Parathyroid adenoma (tissue), 2 donors: ENCODE data around the gene CNOT6.

Experiments used
- H2AFZ ChIP-seq: fragments of 300-600 bp; sonication (generic); one replicate; pipeline ENCODE4 v1.7.0; 2017; ENCODE audit warnings: antibody characterized with exemption, mild to moderate bottlenecking
- H3K27ac ChIP-seq: fragments of 300-600 bp; sonication (generic); one replicate; pipeline ENCODE4 v1.7.0; 2017
- H3K27me3 ChIP-seq: fragments of 300-600 bp; sonication (generic); one replicate; pipeline ENCODE4 v1.7.0; 2017; ENCODE audit warnings: low read length; ENCODE audit not compliant: control insufficient read depth, insufficient read depth
- H3K36me3 ChIP-seq: fragments of 300-600 bp; sonication (generic); one replicate; pipeline ENCODE4 v1.7.0; 2017; ENCODE audit warnings: low read length; ENCODE audit not compliant: control insufficient read depth, insufficient read depth
- H3K4me1 ChIP-seq: fragments of 300-600 bp; sonication (generic); one replicate; pipeline ENCODE4 v1.7.0; 2017; ENCODE audit warnings: control low read depth
- H3K4me2 ChIP-seq: fragments of 300-600 bp; sonication (generic); one replicate; pipeline ENCODE4 v1.7.0; 2017; ENCODE audit warnings: low read length
- H3K4me3 ChIP-seq: fragments of 300-600 bp; sonication (generic); one replicate; pipeline ENCODE4 v1.7.0; 2017; ENCODE audit warnings: low read depth, low read length
- H3K79me2 ChIP-seq: fragments of 300-600 bp; sonication (generic); one replicate; pipeline ENCODE4 v1.7.0; 2017; ENCODE audit warnings: control low read depth
- H3K9ac ChIP-seq: fragments of 300-600 bp; sonication (generic); one replicate; pipeline ENCODE4 v1.7.0; 2017; ENCODE audit warnings: mild to moderate bottlenecking
- H3K9me3 ChIP-seq: fragments of 300-600 bp; sonication (generic); one replicate; pipeline ENCODE4 v1.7.0; 2017; ENCODE audit warnings: low read length; ENCODE audit not compliant: control insufficient read depth
- TF ChIP-seq, protein P1 (sequence below): fragments of 300-600 bp; sonication (generic); IDR thresholded peaks from one replicate; pipeline ENCODE4 v1.7.0; 2017; ENCODE audit warnings: antibody characterized with exemption, mild to moderate bottlenecking
- donor health status: primary hyperparathyroidism.

Gene CNOT6

DNA sequence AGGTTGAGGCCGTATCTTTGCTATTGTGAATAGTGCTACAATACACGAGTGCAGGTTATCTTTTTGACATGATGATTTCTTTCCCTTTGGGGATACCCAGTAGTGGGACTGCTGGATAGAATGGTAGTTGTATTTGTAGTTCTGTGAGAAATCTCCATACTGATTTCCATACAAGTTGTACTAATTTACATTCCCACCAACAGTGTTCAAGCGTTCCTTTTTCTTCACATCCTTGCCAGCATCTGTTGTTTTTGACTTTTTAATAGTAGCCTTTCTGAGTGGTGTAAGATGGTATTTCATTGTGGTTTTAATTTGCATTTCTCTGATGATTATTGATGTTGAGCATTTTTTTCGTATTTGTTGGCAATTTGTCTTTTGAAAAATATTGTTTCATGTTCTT is 41.4 kb downstream of the CNOT6 start:
- Histone ChIP-seq H3K4me2 (no peak overlapping the region), H3K9ac (no peak overlapping the region), H3K36me3 (no peaks in the 10 kb centered on the region), H3K27me3 (no peaks in the 10 kb centered on the region), H3K79me2 (peaks cover 16% of the 10 kb centered on the region), H3K4me1 (no peaks in the 10 kb centered on the region), H3K9me3 (no peaks in the 10 kb centered on the region), H3K4me3 (no peak overlapping the region), H3K27ac (no peak overlapping the region), H2AFZ (no peak overlapping the region)
- TF ChIP-seq, protein P1, sequence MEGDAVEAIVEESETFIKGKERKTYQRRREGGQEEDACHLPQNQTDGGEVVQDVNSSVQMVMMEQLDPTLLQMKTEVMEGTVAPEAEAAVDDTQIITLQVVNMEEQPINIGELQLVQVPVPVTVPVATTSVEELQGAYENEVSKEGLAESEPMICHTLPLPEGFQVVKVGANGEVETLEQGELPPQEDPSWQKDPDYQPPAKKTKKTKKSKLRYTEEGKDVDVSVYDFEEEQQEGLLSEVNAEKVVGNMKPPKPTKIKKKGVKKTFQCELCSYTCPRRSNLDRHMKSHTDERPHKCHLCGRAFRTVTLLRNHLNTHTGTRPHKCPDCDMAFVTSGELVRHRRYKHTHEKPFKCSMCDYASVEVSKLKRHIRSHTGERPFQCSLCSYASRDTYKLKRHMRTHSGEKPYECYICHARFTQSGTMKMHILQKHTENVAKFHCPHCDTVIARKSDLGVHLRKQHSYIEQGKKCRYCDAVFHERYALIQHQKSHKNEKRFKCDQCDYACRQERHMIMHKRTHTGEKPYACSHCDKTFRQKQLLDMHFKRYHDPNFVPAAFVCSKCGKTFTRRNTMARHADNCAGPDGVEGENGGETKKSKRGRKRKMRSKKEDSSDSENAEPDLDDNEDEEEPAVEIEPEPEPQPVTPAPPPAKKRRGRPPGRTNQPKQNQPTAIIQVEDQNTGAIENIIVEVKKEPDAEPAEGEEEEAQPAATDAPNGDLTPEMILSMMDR = no peak

DNA sequence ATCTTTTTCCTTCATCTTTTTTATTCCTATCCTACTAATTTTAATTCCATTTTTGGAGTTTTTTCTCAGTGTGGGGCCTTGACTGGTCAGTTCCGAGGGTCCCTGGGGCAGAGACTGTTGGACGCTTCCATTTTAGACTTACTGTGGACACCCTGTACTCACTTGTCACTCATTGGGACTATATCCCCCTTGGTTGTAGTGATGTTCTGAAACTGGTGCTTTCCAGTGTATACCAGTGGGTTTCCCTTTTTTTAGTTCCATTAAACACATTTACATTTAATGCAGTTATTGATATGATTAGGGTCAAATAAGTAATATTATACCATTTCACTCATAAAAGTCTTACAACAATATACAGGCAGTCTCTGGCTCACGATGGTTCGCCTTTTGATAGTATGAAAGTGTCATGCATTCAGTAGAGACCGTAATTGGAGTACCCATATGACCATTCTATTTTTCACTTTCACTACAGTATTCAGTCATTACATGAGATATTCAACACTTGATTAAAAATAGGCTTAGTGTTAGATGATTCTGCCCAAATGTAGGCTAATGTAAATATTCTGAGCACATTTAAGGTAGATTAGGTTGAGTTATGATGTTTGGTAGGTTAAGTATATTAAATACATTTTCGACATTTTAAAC is 46.0 kb downstream of the CNOT6 start:
- no peak overlapping the region for H3K9ac ChIP-seq
- no peaks in the 10 kb centered on the region for H3K27me3 ChIP-seq
- H3K4me3 ChIP-seq = no peak overlapping the region
- no peak overlapping the region for H3K27ac ChIP-seq
- no peak overlapping the region for H2AFZ ChIP-seq
- TF ChIP-seq, protein P1 = no peak
- no peaks in the 10 kb centered on the region for H3K9me3 ChIP-seq
- peaks cover 23% of the 10 kb centered on the region for H3K79me2 ChIP-seq
- H3K36me3 ChIP-seq = no peaks in the 10 kb centered on the region
- H3K4me1 ChIP-seq = no peaks in the 10 kb centered on the region
- no peak overlapping the region for H3K4me2 ChIP-seq

DNA sequence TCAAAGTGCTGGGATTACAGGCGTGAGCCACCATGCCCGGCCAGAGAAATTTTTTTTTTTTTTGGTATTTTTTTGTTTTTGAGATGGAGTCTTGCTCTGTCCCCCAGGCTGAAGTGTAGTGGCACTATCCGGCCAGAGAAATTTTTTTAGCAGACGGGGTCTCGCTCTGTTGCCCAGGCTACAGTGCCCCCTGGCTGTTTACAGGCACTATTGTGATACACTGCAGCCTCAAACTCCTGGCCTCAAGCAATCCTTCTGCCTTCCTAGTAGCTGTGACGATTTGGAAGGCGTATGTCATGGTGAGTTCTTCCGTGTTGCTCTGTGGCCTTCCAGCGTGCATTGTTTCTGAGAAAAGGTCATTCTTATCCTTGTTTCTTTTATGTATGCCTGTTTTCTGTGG is 47.5 kb downstream of the CNOT6 start:
- Histone ChIP-seq H3K36me3 (no peaks in the 10 kb centered on the region), H3K9ac (no peak overlapping the region), H2AFZ (no peak overlapping the region), H3K27me3 (no peaks in the 10 kb centered on the region), H3K9me3 (no peaks in the 10 kb centered on the region), H3K79me2 (peaks cover 20% of the 10 kb centered on the region), H3K27ac (no peak overlapping the region), H3K4me3 (no peak overlapping the region), H3K4me1 (no peaks in the 10 kb centered on the region), H3K4me2 (no peak overlapping the region)
- TF ChIP-seq, protein P1 = no peak

DNA sequence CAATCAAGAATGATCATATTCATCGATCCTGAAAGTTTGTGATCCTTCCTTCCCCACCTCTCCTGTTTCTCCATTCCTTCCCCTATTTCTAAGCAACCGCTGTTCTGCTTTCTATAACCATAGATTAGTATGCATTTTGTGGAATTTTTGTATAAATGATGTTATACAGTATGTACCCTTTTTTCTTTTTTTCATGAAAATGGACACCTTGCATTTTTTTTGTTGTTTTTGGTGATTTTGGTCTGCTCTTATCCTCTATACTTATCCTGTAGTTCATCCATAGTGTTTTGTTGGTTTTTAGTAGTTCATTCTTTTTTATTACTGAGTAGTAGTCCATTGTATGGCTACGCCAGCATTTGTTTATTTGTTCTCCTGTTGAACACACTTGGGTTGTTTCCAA is 51.1 kb downstream of the CNOT6 start:
- Histone ChIP-seq H3K79me2 (peaks cover 22% of the 10 kb centered on the region), H3K4me2 (no peak overlapping the region), H3K9ac (no peak overlapping the region), H3K36me3 (no peaks in the 10 kb centered on the region), H3K27me3 (no peaks in the 10 kb centered on the region), H3K4me3 (no peak overlapping the region), H3K9me3 (no peaks in the 10 kb centered on the region), H3K4me1 (no peaks in the 10 kb centered on the region), H2AFZ (no peak overlapping the region), H3K27ac (no peak overlapping the region)
- TF ChIP-seq, protein P1 = no peak

DNA sequence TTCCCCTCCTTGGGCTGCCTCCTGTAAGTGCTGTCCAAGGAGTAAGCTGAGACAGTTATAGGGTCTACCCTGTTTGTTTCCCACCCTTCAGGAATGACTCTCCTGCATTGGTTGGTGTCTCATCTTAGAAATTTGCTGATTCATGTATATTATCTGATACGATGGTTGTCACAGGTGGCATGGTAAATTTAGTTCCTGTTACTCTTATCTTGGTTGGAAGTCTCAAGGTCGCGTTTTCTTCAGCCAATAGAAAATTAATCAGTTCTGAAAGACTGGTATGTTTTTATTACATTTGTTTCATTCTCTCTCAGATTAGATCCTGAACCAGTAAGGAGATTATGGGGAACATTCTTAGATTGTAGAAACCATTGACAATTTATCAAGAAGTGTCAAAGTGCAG is 54.4 kb downstream of the CNOT6 start:
- Histone ChIP-seq H3K27me3 (no peaks in the 10 kb centered on the region), H3K9ac (no peak overlapping the region), H3K36me3 (no peaks in the 10 kb centered on the region), H3K4me2 (no peak overlapping the region), H3K4me3 (no peak overlapping the region), H3K4me1 (no peaks in the 10 kb centered on the region), H2AFZ (no peak overlapping the region), H3K27ac (no peak overlapping the region), H3K9me3 (no peaks in the 10 kb centered on the region), H3K79me2 (peaks cover 10% of the 10 kb centered on the region)
- TF ChIP-seq, protein P1 = no peak
